RKO (cell line): ENCODE measurements around the gene PIK3CB.
"Not testable (repeated sequence)": the region's sequence is repeated elsewhere in the genome, so short reads cannot be mapped to it uniquely, and the experiment has no call there.

Experiments
- DNase-seq: peaks from one replicate; pipeline ENCODE4 v3.0.0-alpha.2; 2016; ENCODE audit warnings: low spot score

Gene PIK3CB

GRCh38 chr3:138608322-138609135, 226.2 kb downstream of the PIK3CB start, which contains the start of gene FAIM:
TSS of gene FAIM (plus strand) at chr3:138608771. CDS start at chr3:138619727, 10,956 bp downstream.
- DNase-seq, result peak; percentile 72

GRCh38 chr3:138604106-138604595, 230.6 kb downstream of the PIK3CB start:
- DNase-seq, result not testable (repeated sequence)
